IPS-NIHi11 (cell line): ENCODE measurements around the gene KCTD8.

Experiments used
- DNase-seq: peaks from one replicate; pipeline ENCODE4 v3.0.0; 2012; ENCODE audit warnings: mixed read lengths, low spot score

The KCTD8 gene

DNA sequence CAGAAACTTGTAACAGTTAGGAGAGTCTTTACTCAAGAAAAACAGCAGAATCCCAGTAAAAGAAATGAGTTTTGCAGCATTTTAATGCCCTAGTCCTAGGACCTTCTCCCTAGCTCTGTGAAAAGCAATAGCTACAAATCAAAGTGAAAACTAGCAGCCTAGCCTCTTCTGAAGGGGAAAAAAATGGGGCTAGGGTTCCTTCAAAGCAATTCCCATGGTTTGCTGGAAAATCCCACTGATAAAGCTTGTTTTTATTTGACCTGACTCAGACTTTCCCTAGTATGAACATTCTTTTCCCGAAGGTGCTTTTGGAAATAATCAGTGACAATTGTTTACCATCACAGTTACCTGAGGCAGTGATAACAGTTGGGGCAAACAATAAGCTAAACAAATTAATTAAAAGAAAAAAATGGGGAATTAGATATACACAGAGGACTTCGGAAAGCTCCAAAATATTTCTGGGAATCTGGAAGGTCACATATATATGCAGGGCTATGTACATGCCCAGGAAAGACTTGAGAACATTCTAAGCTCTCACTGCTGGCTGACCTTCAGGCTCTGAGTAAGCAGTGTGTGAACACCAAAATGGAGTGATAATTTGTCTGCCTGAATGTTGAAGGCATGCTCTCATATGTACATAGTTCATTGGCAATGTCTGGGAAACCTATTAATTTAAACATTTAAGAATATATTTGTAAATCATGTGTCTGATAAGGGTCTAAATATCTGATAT, 285.9 kb downstream of the KCTD8 start:
- DNase-seq, result no peak

DNA sequence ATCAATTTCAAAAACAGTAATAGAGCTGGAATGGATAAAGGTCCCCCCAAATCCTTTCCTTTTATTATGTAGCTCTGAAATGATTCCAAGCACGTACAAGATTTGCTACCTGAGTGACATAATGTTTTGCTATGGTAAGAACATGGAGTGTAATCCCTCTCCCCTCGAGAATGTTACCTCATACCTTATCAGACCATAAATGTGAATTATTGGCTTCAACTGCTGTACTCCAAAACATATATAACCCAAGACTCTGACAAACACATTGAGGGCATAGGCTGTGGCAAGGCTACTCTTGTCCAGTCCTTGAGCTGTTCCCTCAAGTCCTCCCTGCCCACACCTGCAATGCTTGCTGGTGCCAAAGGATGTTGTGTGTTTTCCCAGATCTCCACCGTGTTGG, 286.9 kb downstream of the KCTD8 start:
- DNase-seq, result no peak

DNA sequence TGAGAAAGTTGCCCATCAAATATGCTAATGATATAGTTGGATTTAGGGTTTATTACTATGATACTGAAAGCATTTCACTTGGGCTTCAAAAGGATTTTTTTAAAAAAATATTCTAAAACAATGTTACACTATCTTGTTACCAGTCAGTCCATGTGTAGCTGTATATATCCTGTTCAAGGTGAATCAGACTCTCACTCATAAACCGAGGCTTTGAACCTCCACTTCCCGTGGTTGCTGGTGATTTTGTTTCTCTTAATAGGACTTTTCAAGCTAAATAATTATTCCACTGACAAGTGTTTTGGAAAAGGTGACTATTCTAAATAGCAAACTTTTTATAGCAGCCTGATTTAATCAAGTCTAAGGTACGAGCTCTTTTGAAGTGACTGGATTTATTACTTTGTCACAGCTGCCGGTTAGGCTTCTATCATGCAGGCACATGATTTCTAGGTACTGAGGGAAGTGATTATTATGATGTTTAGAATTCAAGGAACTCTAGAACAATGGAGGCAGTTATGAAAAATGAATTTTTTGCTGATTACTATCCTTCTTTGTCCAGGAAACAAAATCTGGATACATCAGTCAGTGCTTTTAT, 287.7 kb downstream of the KCTD8 start:
- DNase-seq, result no peak

DNA sequence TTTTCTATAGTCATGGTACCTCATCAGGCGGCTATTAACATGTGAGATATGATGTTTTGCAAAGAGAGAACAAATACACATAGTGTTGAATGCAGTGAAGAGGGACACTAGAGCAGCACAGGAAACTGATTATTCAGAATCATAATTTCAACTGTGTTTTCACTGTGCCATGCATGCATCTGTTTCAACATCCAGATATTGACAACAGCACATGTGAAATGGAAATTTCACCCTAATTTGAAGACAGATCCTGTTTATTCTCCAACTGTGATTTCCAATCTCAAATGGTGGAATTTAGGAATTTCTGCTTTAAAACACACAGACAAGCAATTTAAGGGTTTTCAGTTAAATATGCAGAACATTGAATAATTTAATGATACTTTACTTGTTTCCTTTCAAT, 288.6 kb downstream of the KCTD8 start:
- no peak for DNase-seq

DNA sequence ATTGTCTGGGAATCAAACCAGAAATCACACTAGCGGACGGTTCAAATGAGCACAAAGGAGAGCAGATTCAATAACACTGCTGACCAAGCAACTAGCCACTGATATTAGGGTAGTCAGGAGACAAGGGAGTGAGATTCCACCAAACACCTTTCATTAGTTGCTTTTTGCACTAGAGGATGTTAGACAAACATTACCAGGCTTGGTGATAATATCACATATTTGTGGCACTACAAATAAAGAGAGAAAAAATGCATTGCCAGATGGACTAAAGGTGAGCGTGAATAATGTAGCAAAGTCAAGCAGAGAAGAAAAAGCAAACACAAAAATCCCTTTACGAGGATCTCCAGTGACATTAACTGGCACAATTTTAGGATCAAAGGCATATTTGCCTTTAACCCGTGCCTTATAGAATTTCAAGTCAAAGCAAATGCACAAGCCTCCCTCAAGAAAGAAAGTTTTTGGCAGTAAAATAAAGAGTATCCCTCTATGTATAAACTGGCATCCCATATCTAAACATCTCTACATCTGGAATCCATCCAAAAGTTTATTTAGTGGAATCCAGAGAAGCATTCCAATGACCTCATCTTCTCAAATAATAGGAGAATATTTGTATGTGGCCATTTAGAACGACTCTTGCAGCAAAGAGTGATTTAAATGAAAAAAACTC, 290.9 kb downstream of the KCTD8 start:
- DNase-seq, result no peak

DNA sequence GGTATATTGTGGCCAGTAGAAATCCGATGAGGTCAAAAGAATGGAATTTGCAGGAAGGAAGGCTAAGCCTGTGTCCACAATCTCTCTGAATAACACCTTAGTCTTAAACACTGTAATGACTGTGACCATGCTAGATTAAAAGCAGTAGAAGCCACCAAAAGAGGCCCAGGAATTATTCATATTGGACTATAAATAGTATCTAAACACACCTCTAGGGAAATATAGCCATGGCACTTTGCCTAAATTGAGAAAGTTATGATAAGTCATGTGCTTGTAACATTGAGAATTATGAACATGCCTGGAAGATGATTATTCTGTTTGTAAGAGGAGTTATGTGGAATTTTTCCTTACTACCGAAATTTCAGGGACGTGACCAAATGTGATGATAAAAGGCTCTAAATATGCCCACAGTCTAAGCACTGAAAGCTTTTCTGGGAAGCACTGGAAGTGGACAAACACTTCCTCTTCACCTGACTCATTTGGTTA, 298.5 kb downstream of the KCTD8 start:
- DNase-seq, result no peak

DNA sequence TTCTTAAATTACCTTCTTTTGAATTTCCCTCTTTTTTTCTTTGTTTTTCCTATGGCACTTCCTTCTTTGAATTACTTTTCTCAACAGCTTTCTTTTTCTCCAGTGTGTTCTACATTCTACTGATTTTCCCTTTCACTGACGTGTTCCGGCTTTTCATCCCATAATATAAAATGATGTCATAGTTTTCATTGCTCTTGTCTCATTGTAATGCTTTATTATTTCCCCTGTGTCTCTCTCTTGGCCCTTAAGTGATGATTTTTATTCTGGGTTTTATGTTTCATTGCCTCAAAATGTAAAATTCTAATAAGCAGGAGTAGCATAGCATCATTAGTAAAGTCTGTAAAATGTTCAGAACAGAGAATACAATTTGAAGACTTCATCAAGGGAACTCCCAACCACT, 299.3 kb downstream of the KCTD8 start:
- DNase-seq, result no peak

DNA sequence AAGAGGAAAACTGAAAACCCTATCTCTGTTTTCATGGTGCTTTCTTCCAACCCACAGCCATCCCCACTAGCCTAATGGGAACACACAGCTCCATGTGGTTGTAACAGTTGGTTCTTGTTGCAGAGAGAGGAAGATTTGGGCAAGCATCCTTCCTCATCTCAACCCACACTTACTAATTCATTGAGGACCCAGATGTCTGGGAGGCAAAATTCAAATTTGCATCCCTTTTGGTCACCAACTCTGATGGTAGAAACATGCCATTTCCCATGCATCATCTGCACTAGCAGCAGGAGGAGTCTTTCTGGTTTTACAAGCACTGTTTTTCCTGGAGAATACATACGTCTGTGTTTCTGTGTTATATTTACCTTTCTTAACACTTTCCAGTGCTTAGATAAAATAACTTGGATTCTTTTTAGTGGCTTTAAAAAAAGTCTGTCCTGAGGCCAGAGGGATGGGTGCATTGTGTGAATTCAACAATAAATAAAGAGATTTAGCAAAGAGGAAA, 301.0 kb downstream of the KCTD8 start:
- DNase-seq, result no peak

DNA sequence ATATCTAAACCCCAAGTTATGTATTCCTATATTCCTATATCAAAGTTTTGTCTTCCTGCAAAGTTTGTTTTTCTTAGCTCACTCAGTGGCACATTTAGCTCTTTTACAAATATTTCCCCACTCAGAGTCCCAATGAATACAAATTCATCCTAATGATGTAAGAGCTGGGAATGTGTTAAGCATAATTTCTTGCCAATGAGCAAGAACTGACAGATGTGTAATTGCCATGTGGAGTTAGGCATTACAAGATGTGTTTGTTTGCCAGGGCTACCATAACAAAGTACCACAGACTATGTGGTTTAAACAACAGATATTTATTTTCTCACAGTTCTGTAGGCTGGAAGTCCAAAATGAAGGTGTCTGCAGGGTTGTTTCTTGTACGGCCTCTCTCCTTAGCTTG, 302.1 kb downstream of the KCTD8 start:
- no peak for DNase-seq

DNA sequence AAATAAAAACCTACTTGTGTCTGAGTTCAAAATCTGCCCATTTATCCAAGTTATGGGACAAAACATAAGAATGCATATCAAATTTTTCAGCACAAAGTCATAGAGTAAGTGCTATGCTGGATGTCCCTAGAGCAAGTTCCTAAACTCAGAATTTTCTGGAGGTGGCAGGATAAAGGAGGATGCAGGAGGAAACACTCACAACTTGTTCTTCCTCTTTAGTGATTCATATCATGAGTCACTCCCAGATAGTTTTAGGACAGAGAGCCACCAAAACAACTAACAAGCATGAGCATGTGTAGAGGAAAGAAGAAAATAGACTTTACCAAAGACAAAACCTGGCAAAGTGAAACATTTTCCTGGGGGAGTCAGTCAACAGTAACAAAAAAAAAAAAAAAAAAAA, 302.7 kb downstream of the KCTD8 start:
- no peak for DNase-seq

DNA sequence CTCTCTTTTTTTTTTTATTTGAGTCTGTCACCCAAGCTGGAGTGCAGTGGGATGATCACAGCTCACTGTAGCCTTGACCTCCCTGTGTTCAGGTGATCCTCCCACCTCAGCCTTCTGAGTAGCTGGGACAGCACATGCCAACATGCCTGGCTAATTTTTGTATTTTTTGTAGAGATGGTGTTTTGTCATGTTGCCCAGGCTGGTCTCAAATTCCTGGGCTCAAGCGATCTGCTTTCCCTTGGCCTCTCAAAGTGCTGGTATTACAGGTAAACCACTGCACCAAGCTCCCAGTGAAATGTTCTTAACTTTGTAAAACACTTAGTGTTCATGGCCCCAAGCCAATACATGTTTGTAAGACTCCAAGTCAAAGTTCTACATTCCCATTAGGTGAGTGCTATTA, 316.1 kb downstream of the KCTD8 start:
- no peak for DNase-seq
